Measurements from ENCODE around the gene BNIP5. TPM values are rescaled to one million over a fixed set of nuclear protein-coding genes. Genes with fewer than 3 reads are reported as not detected.
"Not testable (repeated sequence)": the region's sequence is repeated elsewhere in the genome, so short reads cannot be mapped to it uniquely, and the experiment has no call there.

BNIP5 gene
- total and polyA plus RNA-seq, 3 experiments from 2014 or later: not detected

DNA sequence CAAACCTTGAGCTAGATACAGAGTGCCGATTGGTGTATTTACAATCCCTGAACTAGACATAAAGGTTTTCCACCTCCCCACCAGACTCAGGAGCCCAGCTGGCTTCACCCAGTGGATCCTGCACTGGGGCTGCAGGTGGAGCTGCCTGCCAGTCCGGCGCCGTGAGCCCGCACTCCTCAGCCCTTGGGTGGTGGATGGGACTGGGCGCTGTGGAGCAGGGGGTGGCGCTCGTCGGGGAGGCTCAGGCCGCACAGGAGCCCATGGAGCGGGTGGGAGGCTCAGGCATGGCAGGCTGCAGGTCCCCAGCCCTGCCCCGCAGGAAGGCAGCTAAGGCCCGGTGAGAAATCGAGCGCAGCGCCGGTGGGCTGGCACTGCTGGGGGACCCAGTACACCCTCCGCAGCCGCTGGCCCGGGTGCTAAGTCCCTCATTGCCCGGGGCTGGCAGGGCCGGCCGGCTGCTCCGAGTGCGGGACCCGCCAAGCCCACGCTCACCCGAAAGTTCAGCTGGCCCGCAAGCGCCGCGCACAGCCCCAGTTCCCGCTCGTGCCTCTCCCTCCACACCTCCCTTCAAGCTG, 27.5 kb upstream of the BNIP5 start:
- not testable (repeated sequence) for H3K4me1 Mint-ChIP-seq; H3K36me3 ChIP-seq (ENCODE audit: insufficient read depth, low read length); DNase-seq; H3K9me3 Mint-ChIP-seq; H3K27ac Mint-ChIP-seq; H3K9me3 ChIP-seq (ENCODE audit: low read length); H3K27me3 Mint-ChIP-seq; H3K4me3 ChIP-seq (ENCODE audit: low read length); H3K27ac ChIP-seq (ENCODE audit: low read depth, low read length); H3K27me3 ChIP-seq (ENCODE audit: insufficient read depth, low read length, poor library complexity, severe bottlenecking); H3K36me3 Mint-ChIP-seq; H3K4me3 Mint-ChIP-seq; H3K4me1 ChIP-seq (ENCODE audit: insufficient read depth, low read length)
- ChIA-PET POLR2A (interaction anchor here (0.6 kb wide), 1 partner anchor 244 kb away, joined by 4 read pairs; no protein-coding TSS in a partner anchor), CTCF (interaction anchor here (0.6 to 6.7 kb wide), 3 partner anchors 24 to 818 kb away, joined by 3 to 40 read pairs (median 3); partner anchors contain the start of gene MAPK14)

DNA sequence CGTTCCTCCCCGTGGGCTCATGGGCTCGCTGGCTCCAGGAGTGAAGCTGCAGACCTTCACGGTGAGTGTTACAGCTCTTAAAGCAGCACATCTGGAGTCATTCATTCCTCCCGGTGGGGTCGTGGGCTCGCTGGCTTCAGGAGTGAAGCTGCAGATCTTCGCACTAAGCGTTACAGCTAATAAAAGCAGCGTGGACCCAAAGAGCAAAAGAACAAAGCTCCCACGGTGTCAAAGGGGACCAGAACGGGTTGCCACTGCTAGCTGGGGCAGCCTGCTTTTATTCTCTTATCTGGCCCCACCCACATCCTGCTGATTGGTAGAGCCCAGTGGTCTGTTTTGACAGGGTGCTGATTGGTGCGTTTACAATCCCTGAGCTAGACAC, 26.7 kb upstream of the BNIP5 start:
- H3K36me3 Mint-ChIP-seq; DNase-seq; H3K27ac ChIP-seq (ENCODE audit: low read depth, low read length); H3K9me3 ChIP-seq (ENCODE audit: low read length); H3K27me3 Mint-ChIP-seq; H3K9me3 Mint-ChIP-seq; H3K27me3 ChIP-seq (ENCODE audit: insufficient read depth, low read length, poor library complexity, severe bottlenecking); H3K4me1 ChIP-seq (ENCODE audit: insufficient read depth, low read length); H3K4me3 Mint-ChIP-seq; H3K27ac Mint-ChIP-seq; H3K36me3 ChIP-seq (ENCODE audit: insufficient read depth, low read length); POLR2A ChIA-PET; H3K4me3 ChIP-seq (ENCODE audit: low read length): not testable (repeated sequence)
- CTCF ChIA-PET: interaction anchor here (0.6 to 6.7 kb wide), 6 partner anchors 17 to 819 kb away, joined by 3 to 40 read pairs (median 3); partner anchors contain the start of gene MAPK14
- H3K4me1 Mint-ChIP-seq: peaks cover 7 to 15% (median 8%) of the 10 kb centered on the region in 3 donors

DNA sequence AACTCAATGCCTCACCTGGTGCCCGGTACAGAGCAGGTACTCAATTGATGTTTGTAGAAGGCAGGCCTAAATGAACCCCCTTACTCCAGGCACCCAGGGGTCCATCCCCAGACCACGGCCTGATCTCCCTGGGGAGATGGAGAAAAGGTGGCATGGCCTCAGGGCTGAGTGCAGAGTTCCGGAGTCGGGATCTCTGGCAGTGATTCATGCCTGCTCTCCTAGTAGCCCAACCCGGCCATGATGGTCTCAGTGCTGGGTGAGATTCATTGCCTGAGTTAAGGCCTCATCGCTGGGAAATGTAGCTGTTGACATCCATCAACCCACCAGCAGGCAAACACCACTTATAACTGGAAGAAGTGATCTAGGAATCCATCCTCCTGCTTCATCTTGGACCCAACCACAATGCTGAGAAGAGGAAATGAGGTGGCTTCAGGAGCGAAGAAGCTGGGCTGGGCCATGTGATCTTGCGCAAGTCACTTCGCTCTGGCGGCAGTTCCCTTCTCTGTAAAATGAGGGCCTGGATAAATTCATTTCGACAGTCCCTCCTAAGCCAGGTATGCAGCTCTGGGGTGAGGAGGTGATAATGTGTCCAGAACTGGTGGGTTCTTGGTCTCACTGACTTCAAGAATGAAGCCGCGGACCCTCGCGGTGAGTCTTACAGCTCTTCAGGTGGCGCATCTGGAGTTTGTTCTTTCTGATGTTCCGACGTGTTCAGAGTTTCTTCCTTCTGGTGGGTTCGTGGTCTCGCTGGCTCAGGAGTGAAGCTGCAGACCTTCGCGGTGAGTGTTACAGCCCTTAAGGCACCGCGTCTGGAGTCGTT, 26.1 kb upstream of the BNIP5 start:
- H3K27ac Mint-ChIP-seq: no peak overlapping the region
- H3K27me3 Mint-ChIP-seq: peaks cover 0 to 2% of the 10 kb centered on the region in 2 donors
- H3K36me3 Mint-ChIP-seq: peaks cover 0 to 5% (median 0%) of the 10 kb centered on the region in 3 donors
- peaks cover 12 to 21% (median 14%) of the 10 kb centered on the region in 3 donors for H3K4me1 Mint-ChIP-seq
- no peak overlapping the region for H3K4me3 Mint-ChIP-seq
- Histone ChIP-seq H3K27me3 (ENCODE audit: insufficient read depth, low read length, poor library complexity, severe bottlenecking) (no peaks in the 10 kb centered on the region), H3K4me3 (ENCODE audit: low read length) (no peak overlapping the region), H3K36me3 (ENCODE audit: insufficient read depth, low read length) (no peaks in the 10 kb centered on the region), H3K4me1 (ENCODE audit: insufficient read depth, low read length) (peaks cover 3% of the 10 kb centered on the region), H3K9me3 (ENCODE audit: low read length) (no peaks in the 10 kb centered on the region), H3K27ac (ENCODE audit: low read depth, low read length) (no peak overlapping the region)
- CTCF ChIA-PET: interaction anchor here (0.7 to 6.7 kb wide), 4 partner anchors 17 to 336 kb away, joined by 3 to 40 read pairs (median 4); partner anchors contain the start of gene MAPK14
- POLR2A ChIA-PET: no interaction called here
- DNase-seq: no peak
- H3K9me3 Mint-ChIP-seq: no peaks in the 10 kb centered on the region

DNA sequence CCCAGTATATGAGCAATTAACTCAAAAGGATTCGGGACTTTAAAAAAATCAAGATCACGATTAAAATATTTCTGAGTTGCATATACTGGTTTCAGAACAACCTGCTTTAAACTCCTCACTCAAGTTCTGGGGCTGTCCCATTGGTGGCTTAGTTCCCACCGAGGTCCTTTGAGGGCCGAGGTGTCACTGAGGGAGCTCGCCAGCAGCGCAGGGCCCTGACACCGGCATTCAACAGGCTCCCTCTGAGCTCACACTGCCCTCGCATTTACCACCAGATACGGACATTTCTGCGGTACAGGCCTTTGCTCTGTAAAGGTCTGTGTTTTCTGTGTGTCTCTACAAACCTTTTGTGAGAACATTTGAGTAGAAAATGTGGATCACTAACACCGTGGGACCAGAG, 24.4 kb upstream of the BNIP5 start:
- no peaks in the 10 kb centered on the region for H3K9me3 Mint-ChIP-seq

DNA sequence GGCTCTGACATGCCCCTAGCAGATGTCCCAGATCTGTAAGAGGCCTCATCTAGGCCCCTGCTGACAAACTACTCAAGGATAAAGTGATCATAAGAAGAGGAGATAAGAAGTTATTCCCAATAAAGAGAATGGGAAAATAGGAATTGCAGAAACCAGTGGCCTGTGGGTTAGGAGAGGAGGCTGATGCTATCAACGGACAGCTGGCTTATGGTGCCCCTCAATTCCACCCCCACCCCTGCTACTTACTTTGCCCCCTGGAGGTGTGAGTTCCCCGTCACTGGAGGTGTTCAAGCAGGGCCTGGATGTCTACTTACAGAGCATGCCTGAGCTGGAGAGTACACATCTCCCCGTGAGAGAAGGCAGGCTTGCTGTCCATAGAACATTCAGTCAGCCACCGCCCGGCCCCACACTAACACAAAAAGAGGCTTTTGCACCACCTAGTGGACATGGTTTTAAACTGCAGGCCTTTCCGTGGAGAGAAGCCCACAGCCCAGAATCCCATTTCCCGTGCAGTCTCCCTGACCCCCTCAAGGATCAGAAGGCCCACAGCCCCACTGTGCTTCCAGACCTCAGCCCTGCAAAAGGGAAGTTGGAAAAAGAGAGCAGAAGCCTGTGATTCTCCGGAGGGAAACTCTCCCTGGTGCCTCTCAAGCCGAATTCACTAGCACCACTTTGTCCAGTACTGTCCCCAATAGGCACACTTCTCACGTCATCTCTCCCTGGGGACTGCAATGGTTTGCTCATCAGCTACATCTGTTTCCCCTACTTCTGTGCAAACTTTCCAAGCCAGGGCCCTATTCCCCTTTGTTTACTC, 23.8 kb upstream of the BNIP5 start:
- H3K4me3 Mint-ChIP-seq: no peak overlapping the region
- H3K27ac ChIP-seq (ENCODE audit: low read depth, low read length): no peak overlapping the region
- no peak overlapping the region for H3K4me3 ChIP-seq (ENCODE audit: low read length)
- peaks cover 15 to 29% (median 16%) of the 10 kb centered on the region in 3 donors for H3K4me1 Mint-ChIP-seq
- no peaks in the 10 kb centered on the region for H3K27me3 ChIP-seq (ENCODE audit: insufficient read depth, low read length, poor library complexity, severe bottlenecking)
- CTCF ChIA-PET: interaction anchor here (0.7 to 6.7 kb wide), 14 partner anchors 9 to 333 kb away, joined by 3 to 40 read pairs (median 3); partner anchors contain the start of genes BNIP5 and MAPK14
- peak overlapping the region in 1 of 8 donors; percentile 42 for H3K27ac Mint-ChIP-seq
- no peaks in the 10 kb centered on the region for H3K9me3 Mint-ChIP-seq
- no peaks in the 10 kb centered on the region for H3K36me3 ChIP-seq (ENCODE audit: insufficient read depth, low read length)
- peak; percentile 48 to 79 (median 58) for DNase-seq
- peaks cover 3% of the 10 kb centered on the region for H3K4me1 ChIP-seq (ENCODE audit: insufficient read depth, low read length)
- H3K36me3 Mint-ChIP-seq: no peaks in the 10 kb centered on the region
- peaks cover 2 to 3% of the 10 kb centered on the region in 2 donors for H3K27me3 Mint-ChIP-seq
- POLR2A ChIA-PET: no interaction called here
- H3K9me3 ChIP-seq (ENCODE audit: low read length): no peaks in the 10 kb centered on the region

More for the DNA sequence above, 24.4 kb upstream of the BNIP5 start:
- Mint-ChIP-seq H3K27ac (no peak overlapping the region), H3K36me3 (no peaks in the 10 kb centered on the region), H3K4me1 (peaks cover 15 to 29% (median 16%) of the 10 kb centered on the region in 3 donors), H3K4me3 (no peak overlapping the region), H3K27me3 (peaks cover 2 to 3% of the 10 kb centered on the region in 2 donors)
- no peak overlapping the region for H3K4me3 ChIP-seq (ENCODE audit: low read length)
- H3K9me3 ChIP-seq (ENCODE audit: low read length): no peaks in the 10 kb centered on the region
- H3K27me3 ChIP-seq (ENCODE audit: insufficient read depth, low read length, poor library complexity, severe bottlenecking): no peaks in the 10 kb centered on the region
- peaks cover 3% of the 10 kb centered on the region for H3K4me1 ChIP-seq (ENCODE audit: insufficient read depth, low read length)
- ChIA-PET POLR2A (no interaction called here), CTCF (interaction anchor here (1.0 to 6.7 kb wide), 6 partner anchors 9 to 334 kb away, joined by 3 to 40 read pairs (median 4); partner anchors contain the start of genes BNIP5 and MAPK14)
- no peak overlapping the region for H3K27ac ChIP-seq (ENCODE audit: low read depth, low read length)
- H3K36me3 ChIP-seq (ENCODE audit: insufficient read depth, low read length): no peaks in the 10 kb centered on the region
- DNase-seq: no peak

DNA sequence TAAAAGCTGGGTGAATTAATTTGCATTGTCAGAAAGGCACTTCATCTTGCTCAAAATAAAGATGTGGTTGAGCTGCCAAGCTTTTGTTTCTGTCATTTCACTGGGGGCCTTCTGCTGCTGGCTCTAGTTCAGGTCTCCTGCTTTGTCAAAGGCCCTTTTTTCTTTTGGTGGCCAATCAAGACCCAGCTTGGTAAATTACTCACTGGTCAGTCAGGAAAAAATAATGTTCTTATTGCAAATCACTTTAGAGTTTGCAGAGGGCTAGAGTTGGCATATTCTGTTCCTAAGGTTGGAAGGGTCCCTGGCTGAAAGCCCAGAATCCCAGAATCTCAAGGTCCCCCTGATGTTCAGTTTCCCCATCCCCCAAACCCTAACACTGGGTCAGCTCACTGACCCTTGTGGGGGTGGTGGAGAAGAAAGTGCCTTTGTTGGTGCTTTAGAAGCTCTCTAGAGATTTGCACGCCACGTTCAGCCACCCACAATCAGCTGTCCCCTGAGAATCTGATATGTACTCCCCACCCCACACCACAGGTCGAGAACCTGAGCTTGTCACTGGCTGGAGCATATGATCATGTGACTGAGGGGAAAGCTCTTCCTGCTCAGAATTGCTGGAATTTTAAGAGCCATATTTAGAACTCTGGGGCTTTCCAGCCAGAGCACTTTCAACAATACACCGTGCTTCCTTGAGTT, 21.7 kb upstream of the BNIP5 start:
- Histone ChIP-seq H3K9me3 (ENCODE audit: low read length) (no peaks in the 10 kb centered on the region), H3K27me3 (ENCODE audit: insufficient read depth, low read length, poor library complexity, severe bottlenecking) (no peaks in the 10 kb centered on the region), H3K4me1 (ENCODE audit: insufficient read depth, low read length) (peaks cover 3% of the 10 kb centered on the region), H3K27ac (ENCODE audit: low read depth, low read length) (no peak overlapping the region), H3K4me3 (ENCODE audit: low read length) (no peak overlapping the region), H3K36me3 (ENCODE audit: insufficient read depth, low read length) (no peaks in the 10 kb centered on the region)
- Mint-ChIP-seq H3K4me1 (peaks cover 15 to 29% (median 16%) of the 10 kb centered on the region in 3 donors), H3K9me3 (no peaks in the 10 kb centered on the region), H3K27me3 (peaks cover 3 to 7% of the 10 kb centered on the region in 2 donors), H3K27ac (peak overlapping the region in 4 of 8 donors; percentile 19 to 83 (median 66)), H3K36me3 (peaks cover 0 to 3% (median 2%) of the 10 kb centered on the region in 3 donors), H3K4me3 (no peak overlapping the region)
- CTCF ChIA-PET: interaction anchor here (1.4 to 6.7 kb wide), 4 partner anchors 13 to 331 kb away, joined by 3 to 40 read pairs (median 12); partner anchors contain the start of gene MAPK14
- DNase-seq: no peak
- POLR2A ChIA-PET: no interaction called here

DNA sequence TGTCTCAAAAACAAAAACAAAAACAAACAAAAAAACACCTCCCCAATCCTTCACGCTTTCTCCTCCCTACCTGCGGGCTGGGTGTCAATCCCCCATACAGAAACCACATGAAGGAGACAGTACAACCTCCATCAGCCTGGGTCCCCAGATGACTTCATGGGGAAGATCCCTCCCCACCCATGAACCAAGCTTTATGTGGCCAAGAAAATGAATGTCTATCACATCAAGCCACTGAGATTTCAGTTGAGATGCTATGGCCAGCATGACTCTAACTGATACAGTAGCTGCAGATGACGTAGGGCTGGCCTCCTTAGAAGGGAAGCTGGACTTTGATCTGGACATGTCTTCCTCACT, 21.2 kb upstream of the BNIP5 start:
- POLR2A ChIA-PET: no interaction called here
- Mint-ChIP-seq H3K4me1 (peaks cover 15 to 29% (median 16%) of the 10 kb centered on the region in 3 donors), H3K27me3 (peaks cover 3 to 7% of the 10 kb centered on the region in 2 donors), H3K27ac (peak overlapping the region in 4 of 8 donors; percentile 19 to 83 (median 66)), H3K36me3 (peaks cover 0 to 3% (median 2%) of the 10 kb centered on the region in 3 donors), H3K9me3 (peaks cover 0 to 2% (median 0%) of the 10 kb centered on the region in 5 donors), H3K4me3 (no peak overlapping the region)
- Histone ChIP-seq H3K4me3 (ENCODE audit: low read length) (no peak overlapping the region), H3K9me3 (ENCODE audit: low read length) (no peaks in the 10 kb centered on the region), H3K27ac (ENCODE audit: low read depth, low read length) (no peak overlapping the region), H3K4me1 (ENCODE audit: insufficient read depth, low read length) (peaks cover 3% of the 10 kb centered on the region), H3K27me3 (ENCODE audit: insufficient read depth, low read length, poor library complexity, severe bottlenecking) (no peaks in the 10 kb centered on the region), H3K36me3 (ENCODE audit: insufficient read depth, low read length) (no peaks in the 10 kb centered on the region)
- CTCF ChIA-PET: interaction anchor here (1.4 to 6.7 kb wide), 4 partner anchors 12 to 331 kb away, joined by 3 to 40 read pairs (median 12); partner anchors contain the start of gene MAPK14
- DNase-seq: peak in 1 of 5 donors; percentile 36

All from CD8-positive, alpha-beta memory T cell (primary cell).